ENCODE results near the gene TXNL4B. TPM values are rescaled to one million over a fixed set of nuclear protein-coding genes. Genes with fewer than 3 reads are reported as not detected.

Gene TXNL4B
- total and polyA plus RNA-seq, 8 donors = 0.87 to 23.3 (median 6.5) TPM

DNA sequence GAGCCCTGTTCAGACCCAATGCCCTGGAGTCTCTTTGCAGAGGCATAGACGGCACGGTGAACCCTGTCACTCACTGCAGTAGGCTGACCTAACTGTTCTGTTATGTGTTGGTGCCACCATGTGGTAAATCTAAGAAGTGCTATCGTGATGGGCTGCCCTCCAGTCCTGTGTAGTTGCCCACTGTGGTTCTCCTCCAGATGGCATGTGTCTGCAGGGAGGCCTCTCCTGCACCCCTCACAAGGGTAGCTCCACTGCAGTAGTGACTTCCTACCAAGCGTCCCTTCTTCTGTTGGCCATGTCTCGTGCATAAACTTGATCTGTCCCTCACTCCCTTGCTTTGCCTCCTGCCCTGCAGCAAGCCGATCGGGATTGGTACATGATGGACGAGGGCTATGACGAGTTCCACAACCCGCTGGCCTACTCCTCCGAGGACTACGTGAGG lies 6.0 kb upstream of the TXNL4B start:
- peak; percentile 41 to 83 for DNase-seq
- Histone ChIP-seq H3K4me1 (peaks cover 10 to 20% (median 14%) of the 10 kb centered on the region in 4 donors), H3K9me3 (no peaks in the 10 kb centered on the region), H3K4me3 (no peak overlapping the region), H3K27ac (no peak overlapping the region), H3K36me3 (peaks cover 79 to 86% (median 85%) of the 10 kb centered on the region in 4 donors), H3K27me3 (no peaks in the 10 kb centered on the region)
- intact Hi-C loops (cut with DNase I; ENCODE audit: low total_unique reads) = loop anchor here (5.0 kb wide), 1 partner anchor 37 kb away; the partner anchor contains the start of gene HPR
- 65 to 83% (median 68%) methylated on average over 10 to 12 of the region's 12 CpGs for WGBS, 5 donors
- TF ChIP-seq POLR2AphosphoS5 (IDR thresholded peaks at IDR 0.05) = peak in 1 of 3 donors; percentile 42
- TF ChIP-seq CTCF (IDR thresholded peaks at IDR 0.05) = peak in 5 of 7 experiments; percentile 32 to 59 (median 47)
- TF ChIP-seq EP300 (IDR thresholded peaks at IDR 0.05) = no peak
- no peak for TF ChIP-seq POLR2A (IDR thresholded peaks at IDR 0.05)

DNA sequence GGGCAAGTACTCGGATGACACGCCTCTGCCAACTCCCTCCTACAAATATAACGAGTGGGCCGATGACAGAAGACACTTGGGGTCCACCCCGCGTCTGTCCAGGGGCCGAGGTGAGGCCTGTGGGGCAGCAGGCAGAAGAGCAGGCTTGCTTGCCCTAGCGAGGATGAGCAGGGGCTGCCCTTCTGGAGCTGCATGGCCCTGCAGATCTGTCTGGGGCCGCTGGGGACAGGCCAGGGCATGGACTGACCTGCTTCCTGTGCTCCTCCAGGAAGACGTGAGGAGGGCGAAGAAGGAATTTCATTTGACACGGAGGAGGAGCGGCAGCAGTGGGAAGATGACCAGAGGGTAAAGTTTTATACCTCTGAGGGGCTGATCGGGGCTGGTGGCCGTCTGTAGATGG lies 5.5 kb upstream of the TXNL4B start:
- Histone ChIP-seq H3K9me3 (no peaks in the 10 kb centered on the region), H3K27me3 (no peaks in the 10 kb centered on the region), H3K4me3 (no peak overlapping the region), H3K4me1 (peaks cover 11 to 23% (median 18%) of the 10 kb centered on the region in 4 donors), H3K36me3 (peaks cover 74 to 81% (median 80%) of the 10 kb centered on the region in 4 donors), H3K27ac (no peak overlapping the region)
- 80 to 85% (median 84%) methylated on average over 15 of the region's 15 CpGs for WGBS, 5 donors
- intact Hi-C loops (cut with DNase I; ENCODE audit: low total_unique reads) = loop anchor here (5.0 kb wide), 1 partner anchor 37 kb away; the partner anchor contains the start of gene HPR
- TF ChIP-seq CTCF (IDR thresholded peaks at IDR 0.05) (no peak), POLR2AphosphoS5 (IDR thresholded peaks at IDR 0.05) (no peak), EP300 (IDR thresholded peaks at IDR 0.05) (no peak), POLR2A (IDR thresholded peaks at IDR 0.05) (no peak)
- no peak for DNase-seq

DNA sequence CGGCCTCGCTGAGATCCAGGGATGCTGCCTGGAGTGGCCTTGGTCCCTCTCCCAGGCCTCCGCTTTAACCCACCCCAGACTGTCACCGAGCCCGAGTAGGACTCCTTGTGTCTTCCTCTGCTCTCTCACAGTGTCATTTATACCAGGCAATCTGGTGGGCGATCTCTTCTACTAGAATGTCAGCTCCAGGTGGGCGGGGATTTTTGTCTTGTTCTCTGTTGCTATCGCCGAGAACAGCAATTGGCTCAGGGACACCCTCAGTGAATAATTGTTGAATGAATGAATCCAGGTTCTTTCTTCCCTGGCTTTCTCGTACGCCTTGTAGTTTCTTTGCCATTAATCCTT lies 818 bp upstream of the TXNL4B start:
- Histone ChIP-seq H3K27ac (peak overlapping the region; percentile 91 to 95 (median 94)), H3K36me3 (peaks cover 36 to 48% (median 48%) of the 10 kb centered on the region in 4 donors), H3K4me1 (peaks cover 24 to 47% (median 40%) of the 10 kb centered on the region in 4 donors), H3K27me3 (no peaks in the 10 kb centered on the region), H3K4me3 (peak overlapping the region; percentile 81 to 98 (median 91)), H3K9me3 (no peaks in the 10 kb centered on the region)
- DNase-seq = no peak
- TF ChIP-seq POLR2AphosphoS5 (IDR thresholded peaks at IDR 0.05) = no peak
- no peak for TF ChIP-seq EP300 (IDR thresholded peaks at IDR 0.05)
- TF ChIP-seq CTCF (IDR thresholded peaks at IDR 0.05) = no peak
- no peak for TF ChIP-seq POLR2A (IDR thresholded peaks at IDR 0.05)
- intact Hi-C loops (cut with DNase I; ENCODE audit: low total_unique reads) = no loop called here
- 0 to 3% (median 2%) methylated on average over 11 of the region's 11 CpGs for WGBS, 5 donors

DNA sequence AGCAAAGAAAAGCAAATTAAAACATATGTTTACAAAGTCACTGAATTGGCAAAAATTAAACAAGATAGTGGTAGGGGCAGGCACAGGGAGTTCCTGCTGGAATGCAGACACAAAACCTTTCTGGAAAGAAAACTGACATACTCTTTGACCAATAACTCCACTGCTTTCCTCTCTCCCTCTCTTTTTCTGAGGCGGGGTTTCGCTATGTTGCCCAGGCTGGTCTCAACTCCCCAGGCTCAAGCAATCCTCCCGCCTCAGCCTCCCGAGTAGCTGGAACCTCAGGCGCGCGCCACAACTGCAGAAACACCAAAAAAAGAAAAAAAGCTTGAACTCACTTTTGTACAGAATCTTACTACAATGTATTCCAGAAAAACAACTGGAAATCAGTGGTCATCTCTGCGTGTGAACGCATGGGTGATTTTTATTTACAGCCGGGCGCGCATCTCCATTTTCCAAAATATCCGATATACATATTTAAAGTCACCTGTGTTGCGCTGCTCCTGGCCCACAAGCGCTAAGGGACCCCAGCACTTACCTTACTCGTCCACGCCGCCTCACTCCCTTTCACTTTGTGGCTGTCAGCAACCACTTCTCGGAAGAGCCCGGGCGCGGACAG lies 480 bp downstream of the TXNL4B start:
- Histone ChIP-seq H3K27me3 (no peaks in the 10 kb centered on the region), H3K4me1 (peaks cover 24 to 47% (median 40%) of the 10 kb centered on the region in 4 donors), H3K27ac (peak overlapping the region; percentile 91 to 95 (median 93)), H3K4me3 (peak overlapping the region; percentile 81 to 98 (median 91)), H3K9me3 (no peaks in the 10 kb centered on the region), H3K36me3 (peaks cover 32 to 48% (median 48%) of the 10 kb centered on the region in 4 donors)
- TF ChIP-seq POLR2AphosphoS5 (IDR thresholded peaks at IDR 0.05) (no peak), POLR2A (IDR thresholded peaks at IDR 0.05) (no peak), EP300 (IDR thresholded peaks at IDR 0.05) (no peak), CTCF (IDR thresholded peaks at IDR 0.05) (no peak)
- 0 to 1% (median 1%) methylated on average over 15 to 22 of the region's 22 CpGs for WGBS, 5 donors
- intact Hi-C loops (cut with DNase I; ENCODE audit: low total_unique reads) = no loop called here
- peak in 1 of 2 donors; percentile 67 for DNase-seq
